ENCODE measurements around the gene FUT9.

GRCh38 chr6:96194675-96195074 lies 178.9 kb downstream of the FUT9 start:
- TF ChIP-seq, protein P1, sequence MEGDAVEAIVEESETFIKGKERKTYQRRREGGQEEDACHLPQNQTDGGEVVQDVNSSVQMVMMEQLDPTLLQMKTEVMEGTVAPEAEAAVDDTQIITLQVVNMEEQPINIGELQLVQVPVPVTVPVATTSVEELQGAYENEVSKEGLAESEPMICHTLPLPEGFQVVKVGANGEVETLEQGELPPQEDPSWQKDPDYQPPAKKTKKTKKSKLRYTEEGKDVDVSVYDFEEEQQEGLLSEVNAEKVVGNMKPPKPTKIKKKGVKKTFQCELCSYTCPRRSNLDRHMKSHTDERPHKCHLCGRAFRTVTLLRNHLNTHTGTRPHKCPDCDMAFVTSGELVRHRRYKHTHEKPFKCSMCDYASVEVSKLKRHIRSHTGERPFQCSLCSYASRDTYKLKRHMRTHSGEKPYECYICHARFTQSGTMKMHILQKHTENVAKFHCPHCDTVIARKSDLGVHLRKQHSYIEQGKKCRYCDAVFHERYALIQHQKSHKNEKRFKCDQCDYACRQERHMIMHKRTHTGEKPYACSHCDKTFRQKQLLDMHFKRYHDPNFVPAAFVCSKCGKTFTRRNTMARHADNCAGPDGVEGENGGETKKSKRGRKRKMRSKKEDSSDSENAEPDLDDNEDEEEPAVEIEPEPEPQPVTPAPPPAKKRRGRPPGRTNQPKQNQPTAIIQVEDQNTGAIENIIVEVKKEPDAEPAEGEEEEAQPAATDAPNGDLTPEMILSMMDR (IDR thresholded peaks at IDR 0.05), result no peak
- TF ChIP-seq POLR2A (IDR thresholded peaks at IDR 0.05), result no peak
